Measurements from ENCODE around the gene FCHO1. TPM values are rescaled to one million over a fixed set of nuclear protein-coding genes. Genes with fewer than 3 reads are reported as not detected.
"Not testable (repeated sequence)": the region's sequence is repeated elsewhere in the genome, so short reads cannot be mapped to it uniquely, and the experiment has no call there.

Gene FCHO1
- total RNA-seq, 1 donor from 2014 or later, result 19.8 TPM

DNA sequence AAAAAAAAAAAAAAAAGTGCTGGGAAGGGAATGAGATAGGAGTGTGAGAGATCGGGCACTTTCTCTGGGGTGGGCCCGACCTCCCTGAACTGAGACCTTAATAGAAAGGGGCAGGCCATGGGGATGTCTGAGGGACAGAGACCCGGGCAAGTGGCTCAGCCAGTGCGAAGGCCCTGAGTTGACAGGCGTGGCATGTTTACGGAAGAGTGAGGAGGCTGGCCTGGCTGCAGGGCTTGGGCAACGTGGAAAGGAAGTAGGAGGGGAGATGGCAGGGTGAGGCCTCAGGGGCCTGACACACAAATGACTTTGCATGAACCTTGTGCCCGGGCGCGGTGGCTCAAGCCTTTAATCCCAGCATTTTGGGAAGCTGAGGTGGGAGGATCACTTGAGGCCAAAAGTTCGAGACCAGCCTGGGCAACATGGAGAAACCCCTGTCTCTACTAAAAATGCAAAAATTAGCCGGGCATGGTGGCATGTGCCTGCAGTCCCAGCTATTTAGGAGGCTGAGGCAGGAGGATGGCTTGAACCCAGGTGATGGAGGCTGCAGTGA lies 13.9 kb downstream of the FCHO1 start:
- peak; percentile 53 for DNase-seq (ENCODE audit: low spot score)

GRCh38 chr19:17766543-17767131 lies 15.4 kb downstream of the FCHO1 start:
- peak; percentile 92 for DNase-seq (ENCODE audit: low spot score)

DNA sequence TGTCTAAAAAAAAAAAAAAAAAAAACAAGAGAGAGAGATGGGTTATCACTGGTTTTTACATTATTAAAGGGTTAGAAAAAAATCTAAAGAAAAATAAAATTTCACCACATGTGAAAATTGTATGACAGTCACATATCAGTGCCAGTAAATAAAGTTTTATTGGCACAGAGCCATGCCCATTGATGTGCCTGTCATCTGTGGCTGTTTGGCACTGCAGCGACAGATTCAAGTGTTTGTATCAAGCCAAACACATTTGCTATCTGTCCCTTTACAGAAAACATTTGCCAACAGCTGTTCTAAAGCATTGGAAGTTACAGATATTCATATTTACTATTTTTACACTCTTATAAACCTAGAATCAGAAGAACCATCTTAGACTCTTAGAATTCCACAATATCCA lies 16.3 kb downstream of the FCHO1 start:
- no peak for DNase-seq (ENCODE audit: low spot score)

GRCh38 chr19:17770613-17771012 lies 19.3 kb downstream of the FCHO1 start:
- DNase-seq (ENCODE audit: low spot score), result no peak

- no peak for DNase-seq (ENCODE audit: low spot score)
These were observed 20.9 kb downstream of the FCHO1 start for GRCh38 chr19:17772172-17772571.

DNA sequence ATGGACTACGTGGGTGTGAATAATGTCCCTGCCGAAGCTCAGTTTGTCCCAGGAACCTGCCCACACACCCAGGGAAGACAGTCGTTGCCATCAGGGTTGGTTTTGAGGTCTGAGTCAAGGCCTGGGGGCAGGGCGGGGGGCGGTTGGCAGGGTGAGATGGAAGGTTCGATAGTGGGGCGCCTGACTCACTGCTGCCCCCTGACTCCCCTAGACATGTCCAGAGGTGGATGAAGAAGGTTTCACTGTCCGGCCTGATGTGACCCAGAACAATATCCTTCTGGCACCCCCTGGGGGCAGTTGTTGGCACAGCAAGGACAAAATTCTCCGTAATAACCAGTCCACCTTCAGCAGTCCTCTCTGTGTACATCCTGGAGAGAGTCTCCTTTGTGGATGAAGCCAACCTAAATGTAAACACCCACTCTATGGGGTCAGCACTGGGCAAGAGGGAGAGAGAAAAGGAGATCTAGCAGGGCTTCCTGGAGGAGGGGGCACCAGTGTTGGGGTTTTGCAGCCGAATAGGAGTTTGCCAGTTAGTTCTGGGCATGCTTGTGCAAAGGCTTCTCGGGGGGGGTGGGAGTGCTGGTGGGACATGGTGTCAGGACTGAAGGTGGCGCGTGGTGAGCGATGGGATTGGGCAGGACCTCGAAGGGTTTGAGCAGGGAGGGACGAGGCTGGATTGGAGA lies 24.1 kb downstream of the FCHO1 start:
- DNase-seq (ENCODE audit: low spot score), result no peak

- DNase-seq (ENCODE audit: low spot score), result no peak
These were observed 24.9 kb downstream of the FCHO1 start for GRCh38 chr19:17775991-17776803.

GRCh38 chr19:17777840-17778239 lies 26.6 kb downstream of the FCHO1 start:
- not testable (repeated sequence) for DNase-seq (ENCODE audit: low spot score)

DNA sequence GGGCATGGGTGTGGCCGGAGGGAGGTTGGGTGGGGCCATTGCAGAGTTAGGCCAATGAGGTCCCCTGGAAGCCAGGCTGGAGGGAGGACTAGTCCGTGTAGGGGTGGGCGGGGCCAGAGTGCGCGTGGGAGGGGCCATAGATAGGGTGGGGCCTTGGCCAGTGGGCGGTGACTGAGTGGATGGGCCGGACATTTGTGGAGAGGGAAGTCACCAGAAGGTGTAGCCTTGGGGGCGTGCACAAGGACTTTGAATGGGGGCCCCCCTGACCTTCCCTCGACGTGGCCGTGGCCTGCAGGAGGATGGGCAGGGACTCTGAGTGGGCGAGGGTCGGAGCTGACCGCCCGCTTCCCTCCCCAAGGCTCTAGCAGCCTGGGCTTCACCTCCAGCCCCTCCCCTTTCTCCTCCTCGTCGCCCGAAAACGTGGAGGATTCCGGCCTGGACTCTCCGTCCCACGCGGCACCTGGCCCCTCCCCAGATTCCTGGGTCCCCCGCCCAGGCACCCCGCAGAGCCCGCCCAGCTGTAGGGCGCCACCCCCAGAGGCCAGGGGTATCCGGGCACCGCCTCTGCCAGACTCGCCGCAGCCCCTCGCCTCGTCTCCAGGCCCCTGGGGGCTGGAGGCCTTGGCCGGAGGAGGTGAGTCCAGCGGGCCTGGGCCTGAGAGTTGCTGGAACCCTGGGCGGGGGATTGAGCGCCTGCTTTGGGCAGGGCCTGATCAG lies 27.1 kb downstream of the FCHO1 start:
- peak; percentile 73 for DNase-seq (ENCODE audit: low spot score)

- peak; percentile 59 for DNase-seq (ENCODE audit: low spot score)
These were observed 28.0 kb downstream of the FCHO1 start for GRCh38 chr19:17778968-17779929.

DNA sequence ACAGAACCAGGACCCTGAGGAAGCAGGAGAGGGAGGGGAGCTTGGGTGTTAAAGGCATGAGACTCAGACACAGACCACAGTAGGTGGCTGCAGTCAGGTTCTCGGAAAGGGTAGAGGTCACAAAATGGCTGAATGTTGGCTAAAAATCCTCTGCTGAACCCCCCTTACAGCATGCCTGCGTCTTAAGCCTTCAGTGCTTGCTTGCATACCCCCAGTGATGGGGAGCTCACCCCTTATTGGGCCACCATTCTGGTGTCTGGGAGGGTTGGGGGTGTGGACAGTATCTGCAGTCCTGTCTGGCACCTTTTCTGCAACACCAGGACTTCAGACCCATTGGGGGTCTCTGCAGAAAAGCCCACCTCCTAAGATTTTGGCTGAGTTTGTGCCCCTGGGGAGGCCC lies 29.5 kb downstream of the FCHO1 start:
- no peak for DNase-seq (ENCODE audit: low spot score)

GRCh38 chr19:17783721-17784120 lies 32.4 kb downstream of the FCHO1 start:
- DNase-seq (ENCODE audit: low spot score), result not testable (repeated sequence)

GRCh38 chr19:17784201-17785008 lies 33.1 kb downstream of the FCHO1 start:
- peak; percentile 66 for DNase-seq (ENCODE audit: low spot score)

DNA sequence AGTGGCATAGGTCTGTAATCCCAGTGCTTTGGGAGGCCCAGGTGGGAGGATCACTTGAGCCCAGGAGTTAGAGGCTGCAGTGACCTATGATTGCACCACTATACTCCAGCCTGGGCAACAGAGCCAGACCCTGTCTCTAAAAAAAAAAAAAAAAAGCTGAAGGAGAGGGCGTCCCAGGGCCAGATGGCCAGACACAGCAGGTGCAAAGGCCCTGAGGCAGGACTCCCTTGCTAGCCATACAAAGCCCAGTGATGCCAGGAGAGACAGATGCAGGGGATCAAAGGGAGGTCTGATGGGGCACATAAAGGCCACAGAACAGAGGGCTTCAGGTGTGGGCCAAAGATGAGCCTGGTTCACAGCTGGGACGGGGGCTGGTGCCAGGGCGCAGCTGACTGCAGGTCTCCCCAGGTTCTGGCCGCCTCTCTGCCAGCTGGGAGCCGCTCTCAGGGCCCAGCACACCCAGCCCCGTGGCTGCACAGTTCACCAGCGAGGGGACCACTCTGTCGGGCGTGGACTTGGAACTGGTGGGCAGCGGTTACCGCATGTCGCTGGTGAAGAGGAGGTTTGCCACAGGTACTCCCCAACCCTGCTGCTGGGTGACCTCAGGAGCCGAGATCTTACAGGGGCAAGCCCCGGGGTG lies 36.1 kb downstream of the FCHO1 start:
- DNase-seq (ENCODE audit: low spot score), result no peak

DNA sequence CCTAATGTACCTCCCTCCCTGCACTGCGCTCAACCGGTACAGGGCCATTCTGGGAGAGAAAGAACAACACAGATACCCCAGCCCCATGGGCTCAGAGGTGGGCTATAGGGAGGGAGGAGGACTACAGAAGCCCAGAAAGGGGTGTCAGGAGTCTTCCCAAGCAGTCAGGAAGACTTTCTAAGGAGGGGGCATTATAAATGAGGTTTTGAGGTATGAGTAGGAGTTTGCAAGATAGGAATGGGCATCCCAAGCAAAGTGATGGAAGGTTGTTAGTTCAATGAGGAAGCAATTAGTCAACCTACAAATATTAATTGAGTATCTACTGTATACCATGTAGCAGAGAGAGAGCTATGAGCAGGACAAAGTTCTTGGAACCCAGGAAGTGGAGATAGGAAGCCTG lies 37.4 kb downstream of the FCHO1 start:
- no peak for DNase-seq (ENCODE audit: low spot score)

DNA sequence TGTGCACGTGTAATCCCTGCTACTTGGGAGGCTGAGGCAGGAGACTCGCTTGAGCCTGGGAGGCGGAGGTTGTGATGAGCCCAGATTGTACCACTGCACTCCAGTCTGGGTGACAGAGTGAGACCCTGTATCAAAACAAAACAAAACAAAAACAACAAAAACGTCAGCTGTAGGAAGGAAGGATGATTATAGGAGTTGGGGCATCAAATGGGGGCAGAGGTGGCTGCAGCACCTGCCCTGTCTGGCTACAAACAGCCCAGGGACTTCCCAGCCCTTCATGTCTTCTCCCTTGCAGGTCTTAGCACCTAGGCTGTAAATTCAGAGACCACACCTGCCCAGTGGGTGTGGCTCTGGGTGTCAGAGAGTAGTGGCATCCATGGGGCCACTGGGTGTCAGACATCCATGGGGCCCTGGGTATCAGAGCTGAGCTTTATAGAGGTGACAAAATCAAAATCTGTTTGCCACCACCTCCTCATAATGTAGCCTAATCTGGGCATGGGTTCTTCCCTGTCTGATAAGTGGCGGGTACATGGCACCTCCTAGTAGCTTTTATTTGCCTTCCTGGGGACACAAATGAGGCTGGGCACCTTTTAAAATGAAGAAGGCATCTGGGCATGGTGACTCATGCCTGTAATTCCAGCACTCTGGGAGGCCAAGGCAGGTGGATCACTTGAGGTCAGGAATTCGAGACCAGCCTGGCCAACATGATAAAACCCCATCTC lies 38.9 kb downstream of the FCHO1 start:
- no peak for DNase-seq (ENCODE audit: low spot score)

GRCh38 chr19:17794412-17794730 lies 43.1 kb downstream of the FCHO1 start:
- DNase-seq (ENCODE audit: low spot score), result no peak

GRCh38 chr19:17794731-17795494 lies 43.6 kb downstream of the FCHO1 start, which contains the start of gene B3GNT3:
TSS of gene B3GNT3 (plus strand) at chr19:17795138. CDS start at chr19:17807808, 12,670 bp downstream.
- DNase-seq (ENCODE audit: low spot score), result peak; percentile 90
